ENCODE measurements around the gene MPPED1.

The MPPED1 gene

DNA sequence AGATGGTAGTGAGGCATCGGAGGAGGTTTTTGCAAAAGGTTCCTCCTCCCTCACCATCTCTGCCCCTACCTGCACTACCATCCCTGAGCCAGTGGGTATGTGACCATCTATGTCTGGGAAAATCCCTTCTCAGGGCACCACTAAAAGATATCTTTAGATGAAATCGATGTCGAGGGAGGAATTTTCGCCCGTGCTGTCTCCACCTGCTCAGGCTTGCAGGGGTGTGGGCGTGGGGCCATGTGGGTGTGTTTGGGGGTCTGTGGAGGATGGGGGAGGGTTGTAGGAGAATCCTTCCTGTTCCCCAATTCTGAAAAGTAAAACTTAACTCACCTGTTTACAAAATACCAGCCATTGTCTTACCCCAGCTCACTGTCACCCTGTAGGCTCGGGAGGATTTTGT lies 12.4 kb downstream of the MPPED1 start:
- no peak for DNase-seq
- no peak for ATAC-seq (replicated peaks)
- H3K36me3 Mint-ChIP-seq (ENCODE audit: insufficient read depth) = no peaks in the 10 kb centered on the region
- H3K27me3 Mint-ChIP-seq = peaks cover 36 to 87% of the 10 kb centered on the region in 2 donors
- no peak overlapping the region for H3K4me3 Mint-ChIP-seq
- no peaks in the 10 kb centered on the region for H3K9me3 Mint-ChIP-seq
- H3K4me1 Mint-ChIP-seq (ENCODE audit: low read depth in 2 of 2) = no peaks in the 10 kb centered on the region
- no peak overlapping the region for H3K27ac Mint-ChIP-seq

DNA sequence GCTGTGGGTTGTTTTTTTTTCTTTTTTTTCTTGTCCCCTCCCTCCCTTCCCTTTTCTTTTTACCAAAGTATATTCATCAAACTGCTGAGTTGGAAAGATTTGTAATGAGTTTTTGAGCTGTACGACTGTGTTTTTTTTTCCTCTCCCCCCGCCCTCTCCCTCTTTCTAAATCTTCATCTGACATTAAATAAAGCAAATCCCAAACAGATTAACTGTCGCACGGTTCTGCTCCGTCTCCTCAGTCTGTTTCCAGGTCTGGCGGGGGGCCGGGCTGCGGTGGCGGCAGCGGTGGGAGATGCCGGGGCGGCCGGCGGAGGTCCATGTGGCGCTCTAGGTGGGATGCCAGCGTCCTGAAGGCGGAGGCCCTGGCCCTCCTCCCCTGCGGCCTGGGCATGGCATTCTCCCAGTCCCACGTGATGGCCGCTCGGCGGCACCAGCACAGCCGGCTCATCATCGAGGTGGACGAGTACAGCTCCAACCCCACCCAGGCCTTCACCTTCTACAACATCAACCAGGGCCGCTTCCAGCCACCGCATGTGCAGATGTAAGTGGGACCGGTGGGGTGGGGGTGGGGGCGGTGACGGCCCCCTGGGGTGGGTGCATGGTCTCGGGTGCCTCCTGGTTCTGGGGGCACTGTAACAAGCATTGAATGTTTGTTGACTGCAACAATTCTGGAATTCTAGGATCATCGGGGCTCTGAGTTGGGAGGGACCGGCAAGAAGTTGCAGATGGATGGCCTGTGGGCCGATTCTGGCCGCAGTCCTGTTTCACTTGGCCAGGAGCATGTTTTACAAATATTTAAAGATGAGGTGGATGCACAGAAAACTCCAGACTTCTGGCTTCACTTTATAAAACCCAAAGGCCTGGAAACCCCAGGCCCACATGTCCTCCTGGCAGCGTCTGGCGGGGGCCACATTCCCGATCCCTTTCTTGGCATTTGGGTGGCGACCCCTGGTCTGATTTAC lies 13.1 kb downstream of the MPPED1 start:
- Mint-ChIP-seq H3K27me3 (peaks cover 36 to 87% of the 10 kb centered on the region in 2 donors), H3K27ac (no peak overlapping the region), H3K4me1 (ENCODE audit: low read depth in 2 of 2) (no peaks in the 10 kb centered on the region), H3K4me3 (no peak overlapping the region), H3K9me3 (no peaks in the 10 kb centered on the region), H3K36me3 (ENCODE audit: insufficient read depth) (no peaks in the 10 kb centered on the region)
- DNase-seq = no peak
- no peak for ATAC-seq (replicated peaks)

DNA sequence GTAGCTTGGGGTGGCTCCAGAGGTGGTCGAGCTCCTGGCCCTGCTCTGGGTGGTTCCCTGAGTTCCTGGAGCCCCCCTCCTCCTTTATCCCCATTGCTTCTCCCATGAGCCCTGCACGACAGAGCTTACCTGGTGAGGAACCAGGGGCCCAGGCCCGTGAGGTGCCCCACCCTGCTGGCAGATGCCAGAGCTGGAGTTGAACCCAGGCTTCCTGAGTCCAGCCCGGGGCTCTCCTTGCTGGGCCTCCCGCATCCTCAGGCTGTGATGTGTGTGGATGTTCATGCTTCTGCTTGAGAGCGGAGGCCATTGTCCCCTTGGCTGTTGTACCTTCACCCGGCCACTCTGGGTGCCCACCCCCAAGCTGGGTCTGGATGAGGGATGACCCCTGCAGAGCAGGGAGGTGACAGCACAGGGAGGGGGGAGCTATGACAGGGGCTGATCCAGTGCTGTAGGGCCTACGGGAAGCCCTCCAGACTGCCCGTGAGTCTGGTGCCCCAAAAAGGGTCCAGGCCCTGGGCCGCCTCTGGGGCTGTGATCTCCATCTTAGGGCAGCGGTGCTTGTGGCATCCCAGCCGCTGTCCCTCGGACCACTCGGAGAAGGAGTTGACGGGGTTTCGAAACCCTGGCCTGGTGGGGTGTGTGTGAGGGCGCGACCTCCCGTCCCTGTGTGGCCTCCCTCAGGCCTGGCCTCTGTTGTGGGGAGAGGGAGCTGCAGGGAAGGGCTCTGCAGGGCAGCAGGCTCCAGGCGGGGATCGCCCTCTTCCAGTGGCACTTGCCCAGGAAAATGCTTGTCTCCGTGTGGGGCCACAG lies 14.4 kb downstream of the MPPED1 start:
- H3K9me3 Mint-ChIP-seq = no peaks in the 10 kb centered on the region
- H3K36me3 Mint-ChIP-seq (ENCODE audit: insufficient read depth) = no peaks in the 10 kb centered on the region
- no peaks in the 10 kb centered on the region for H3K4me1 Mint-ChIP-seq (ENCODE audit: low read depth in 2 of 2)
- ATAC-seq (replicated peaks) (no peak), DNase-seq (no peak)
- no peak overlapping the region for H3K27ac Mint-ChIP-seq
- H3K27me3 Mint-ChIP-seq = peaks cover 45 to 87% of the 10 kb centered on the region in 2 donors
- H3K4me3 Mint-ChIP-seq = no peak overlapping the region

DNA sequence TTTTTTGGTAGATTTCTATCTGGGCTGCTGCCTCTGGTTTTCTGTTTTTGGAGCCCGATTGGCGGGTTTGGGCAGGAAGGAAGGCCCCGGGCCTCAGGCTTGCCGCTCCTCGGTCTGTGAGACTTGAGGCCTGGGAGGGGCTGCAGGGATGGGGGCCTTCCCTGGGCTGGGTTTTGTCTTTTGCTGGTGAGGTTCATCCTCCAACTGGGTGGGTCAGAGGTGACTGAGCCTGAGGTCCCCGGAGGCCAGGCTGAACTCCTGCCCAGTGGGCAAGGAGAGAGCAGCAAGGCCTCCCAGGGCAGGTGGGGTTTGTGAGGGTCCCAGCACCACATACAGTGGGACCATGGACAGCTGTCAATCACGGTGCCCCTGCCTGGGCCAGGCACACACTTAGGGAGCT lies 15.0 kb downstream of the MPPED1 start:
- H3K9me3 Mint-ChIP-seq = no peaks in the 10 kb centered on the region
- ATAC-seq (replicated peaks) (no peak), DNase-seq (no peak)
- peaks cover 49 to 87% of the 10 kb centered on the region in 2 donors for H3K27me3 Mint-ChIP-seq
- H3K27ac Mint-ChIP-seq = no peak overlapping the region
- H3K36me3 Mint-ChIP-seq (ENCODE audit: insufficient read depth) = no peaks in the 10 kb centered on the region
- H3K4me3 Mint-ChIP-seq = no peak overlapping the region
- no peaks in the 10 kb centered on the region for H3K4me1 Mint-ChIP-seq (ENCODE audit: low read depth in 2 of 2)

DNA sequence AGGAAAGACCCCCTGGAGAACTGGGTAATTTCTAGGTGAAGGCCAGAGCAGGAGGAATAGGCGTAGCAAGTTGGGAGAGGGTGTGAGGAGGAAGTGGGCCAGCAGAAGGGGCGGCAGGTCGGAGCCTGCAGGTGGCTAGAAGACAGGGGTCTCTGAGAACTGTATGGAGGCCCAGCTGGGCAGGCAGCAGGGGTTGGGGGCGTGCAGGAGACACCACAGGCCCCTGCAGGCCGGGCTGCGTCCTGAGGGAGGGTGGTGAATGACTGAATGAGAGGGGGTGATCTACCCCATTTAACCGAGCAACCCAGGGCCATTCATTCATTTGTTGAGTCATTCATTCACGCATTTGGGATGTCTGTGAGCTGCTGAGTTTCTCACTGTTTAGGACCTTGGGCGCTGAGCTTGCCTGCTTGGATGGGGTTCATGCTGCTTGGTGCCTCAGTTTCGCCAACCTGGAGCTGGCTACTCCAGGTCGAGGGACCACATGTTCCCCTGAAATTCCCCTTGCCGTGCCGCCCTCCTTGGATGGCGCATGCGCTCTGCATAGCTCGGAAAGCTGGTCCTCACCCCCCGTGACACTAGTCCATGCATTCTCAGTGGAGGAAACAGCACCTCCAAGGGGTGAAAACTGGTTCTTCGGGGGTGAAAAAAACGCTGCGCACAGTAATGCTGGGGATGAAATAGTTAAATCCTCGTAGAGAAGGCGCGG lies 15.6 kb downstream of the MPPED1 start:
- no peak for ATAC-seq (replicated peaks)
- Mint-ChIP-seq H3K4me1 (ENCODE audit: low read depth in 2 of 2) (no peaks in the 10 kb centered on the region), H3K27ac (no peak overlapping the region), H3K9me3 (no peaks in the 10 kb centered on the region), H3K27me3 (peaks cover 49 to 87% of the 10 kb centered on the region in 2 donors), H3K36me3 (ENCODE audit: insufficient read depth) (no peaks in the 10 kb centered on the region), H3K4me3 (no peak overlapping the region)
- no peak for DNase-seq

DNA sequence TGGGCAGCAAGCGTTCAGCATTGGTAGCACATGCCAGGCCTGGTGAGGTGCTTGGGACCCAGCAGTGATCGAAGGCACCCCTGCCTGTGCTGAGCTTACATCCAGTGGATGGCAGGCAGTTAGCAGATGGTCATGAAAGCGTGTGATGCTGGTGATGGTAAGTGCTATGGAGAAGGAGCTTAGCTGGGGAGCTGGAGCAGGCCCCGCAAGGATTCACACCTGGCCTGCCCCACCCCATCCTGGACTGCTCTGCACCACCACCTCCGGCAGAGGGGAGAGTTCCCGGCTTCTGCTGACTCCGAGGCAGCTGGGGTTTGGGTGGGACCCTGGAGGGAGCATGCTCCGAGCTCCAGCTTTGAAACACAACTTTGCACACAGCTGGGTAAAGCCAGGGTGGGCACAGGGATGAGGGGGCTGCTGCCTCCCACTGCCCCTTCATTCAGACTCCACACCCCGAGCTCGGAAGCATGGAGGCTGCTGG lies 16.2 kb downstream of the MPPED1 start:
- Mint-ChIP-seq H3K9me3 (no peaks in the 10 kb centered on the region), H3K27ac (no peak overlapping the region), H3K4me1 (ENCODE audit: low read depth in 2 of 2) (no peaks in the 10 kb centered on the region), H3K4me3 (no peak overlapping the region), H3K27me3 (peaks cover 49 to 87% of the 10 kb centered on the region in 2 donors), H3K36me3 (ENCODE audit: insufficient read depth) (no peaks in the 10 kb centered on the region)
- ATAC-seq (replicated peaks) (no peak), DNase-seq (no peak)

DNA sequence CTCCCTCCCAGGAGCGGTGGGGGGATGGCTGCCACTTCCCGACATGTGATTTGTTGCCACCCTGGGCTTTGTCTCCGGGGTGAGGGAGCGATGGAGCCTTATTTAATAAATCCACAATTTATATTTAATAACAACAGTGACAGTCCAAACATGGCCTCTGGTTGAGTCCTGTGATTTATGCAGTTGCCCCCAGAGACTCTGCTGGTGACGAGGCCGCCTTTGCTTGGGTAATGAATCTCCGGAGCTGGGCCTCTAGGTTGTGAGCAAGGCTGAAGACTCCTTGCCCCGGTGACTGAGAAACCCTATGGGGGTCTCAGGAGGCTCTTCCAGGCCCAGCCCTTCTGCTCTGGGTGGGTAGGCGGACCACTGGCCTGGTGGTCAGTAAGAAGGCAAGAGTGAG lies 16.7 kb downstream of the MPPED1 start:
- H3K27ac Mint-ChIP-seq = no peak overlapping the region
- peaks cover 44 to 87% of the 10 kb centered on the region in 2 donors for H3K27me3 Mint-ChIP-seq
- no peak for DNase-seq
- no peak overlapping the region for H3K4me3 Mint-ChIP-seq
- no peak for ATAC-seq (replicated peaks)
- no peaks in the 10 kb centered on the region for H3K4me1 Mint-ChIP-seq (ENCODE audit: low read depth in 2 of 2)
- H3K36me3 Mint-ChIP-seq (ENCODE audit: insufficient read depth) = no peaks in the 10 kb centered on the region
- no peaks in the 10 kb centered on the region for H3K9me3 Mint-ChIP-seq

DNA sequence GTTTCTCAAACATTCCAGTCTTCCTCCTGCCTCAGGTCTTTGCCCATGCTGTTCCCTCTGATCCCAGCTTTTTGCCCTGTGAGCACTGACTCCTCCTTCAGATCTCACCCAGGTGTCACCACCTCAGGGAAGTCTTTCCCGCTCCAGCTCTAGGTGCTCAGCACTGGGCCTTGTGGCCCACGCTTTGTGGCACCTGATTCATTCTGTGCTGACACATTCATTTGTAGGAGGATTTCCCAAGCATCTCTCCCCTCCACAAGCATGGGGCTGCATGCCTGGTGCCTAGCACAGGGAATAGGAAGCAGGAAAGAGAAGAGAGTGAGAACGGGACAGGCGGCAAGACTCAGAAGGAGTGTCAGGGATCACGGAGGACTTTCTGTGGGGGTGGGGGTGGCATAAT lies 17.6 kb downstream of the MPPED1 start:
- Mint-ChIP-seq H3K9me3 (no peaks in the 10 kb centered on the region), H3K36me3 (ENCODE audit: insufficient read depth) (no peaks in the 10 kb centered on the region), H3K4me3 (no peak overlapping the region), H3K27ac (no peak overlapping the region), H3K27me3 (peaks cover 40 to 87% of the 10 kb centered on the region in 2 donors), H3K4me1 (ENCODE audit: low read depth in 2 of 2) (no peaks in the 10 kb centered on the region)
- DNase-seq (no peak), ATAC-seq (replicated peaks) (no peak)

DNA sequence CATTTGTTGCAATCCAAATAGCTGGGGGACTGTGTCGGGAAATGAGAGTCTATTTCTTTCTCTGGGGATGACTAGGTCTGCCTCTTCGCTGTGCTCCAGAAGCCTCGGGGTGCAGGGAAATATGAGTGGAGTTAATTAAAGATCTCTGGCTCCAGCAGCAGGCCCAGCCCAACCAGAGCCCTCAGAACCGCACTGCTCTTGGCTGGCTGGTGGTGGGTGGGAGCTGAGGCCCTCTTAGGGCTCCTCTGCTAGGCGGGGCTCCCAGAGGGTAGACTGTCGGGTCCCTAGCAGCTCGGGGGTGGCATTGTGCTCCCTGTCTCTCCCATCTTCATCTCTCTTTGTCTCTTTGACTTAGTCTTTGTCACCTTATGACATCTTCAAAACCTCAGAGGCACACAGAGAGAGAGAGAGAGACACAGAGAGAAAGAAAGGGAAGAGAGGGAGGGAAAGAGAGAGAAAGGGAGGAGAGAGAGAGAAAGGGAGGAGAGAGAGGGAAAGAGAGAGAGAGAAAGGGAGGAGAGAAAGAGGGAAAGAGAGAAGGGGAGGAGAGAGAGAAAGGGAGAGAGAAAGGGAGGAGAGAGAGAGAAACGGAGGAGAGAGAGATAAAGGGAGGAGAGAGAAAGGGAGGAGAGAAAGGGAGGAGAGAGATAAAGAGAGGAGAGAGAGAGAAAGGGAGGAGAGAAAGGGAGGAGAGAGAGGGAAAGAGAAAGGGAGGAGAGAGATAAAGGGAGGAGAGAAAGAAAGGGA lies 20.2 kb downstream of the MPPED1 start:
- ATAC-seq (replicated peaks) (no peak), DNase-seq (no peak)
- H3K36me3 Mint-ChIP-seq (ENCODE audit: insufficient read depth) = no peaks in the 10 kb centered on the region
- peaks cover 45 to 94% of the 10 kb centered on the region in 2 donors for H3K27me3 Mint-ChIP-seq
- H3K27ac Mint-ChIP-seq = peak overlapping the region in 1 of 2 donors; percentile 53
- no peaks in the 10 kb centered on the region for H3K4me1 Mint-ChIP-seq (ENCODE audit: low read depth in 2 of 2)
- H3K4me3 Mint-ChIP-seq = no peak overlapping the region
- no peaks in the 10 kb centered on the region for H3K9me3 Mint-ChIP-seq

DNA sequence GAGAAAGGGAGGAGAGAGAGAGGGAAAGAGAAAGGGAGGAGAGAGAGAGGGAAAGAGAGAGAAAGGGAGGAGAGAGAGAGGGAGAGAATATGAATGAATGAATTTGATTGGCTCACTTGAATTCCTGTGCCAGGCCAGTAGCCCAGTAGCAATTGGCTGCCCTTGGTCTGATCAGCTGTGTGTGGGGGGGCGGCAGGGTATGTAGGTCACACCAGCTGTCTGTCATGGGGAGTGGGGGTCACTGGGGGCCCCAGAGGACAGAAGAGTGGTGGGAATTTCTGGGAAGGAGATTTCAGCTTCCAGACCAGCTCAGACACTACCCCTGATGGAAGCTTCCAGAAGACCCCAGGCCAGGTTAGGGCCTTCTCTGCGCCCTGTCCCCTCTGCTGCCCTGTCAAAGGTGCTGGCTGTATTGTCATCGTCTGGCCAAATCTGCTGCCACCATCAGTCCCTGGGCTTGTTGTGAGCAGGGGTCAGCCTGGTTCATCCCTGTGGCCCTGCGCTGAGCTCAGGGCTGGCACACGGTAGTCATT lies 21.1 kb downstream of the MPPED1 start:
- H3K36me3 Mint-ChIP-seq (ENCODE audit: insufficient read depth) = no peaks in the 10 kb centered on the region
- H3K27me3 Mint-ChIP-seq = peaks cover 51 to 94% of the 10 kb centered on the region in 2 donors
- no peak overlapping the region for H3K4me3 Mint-ChIP-seq
- peak overlapping the region in 1 of 2 donors; percentile 53 for H3K27ac Mint-ChIP-seq
- H3K9me3 Mint-ChIP-seq = no peaks in the 10 kb centered on the region
- ATAC-seq (replicated peaks) = no peak
- DNase-seq = no peak
- no peaks in the 10 kb centered on the region for H3K4me1 Mint-ChIP-seq (ENCODE audit: low read depth in 2 of 2)

DNA sequence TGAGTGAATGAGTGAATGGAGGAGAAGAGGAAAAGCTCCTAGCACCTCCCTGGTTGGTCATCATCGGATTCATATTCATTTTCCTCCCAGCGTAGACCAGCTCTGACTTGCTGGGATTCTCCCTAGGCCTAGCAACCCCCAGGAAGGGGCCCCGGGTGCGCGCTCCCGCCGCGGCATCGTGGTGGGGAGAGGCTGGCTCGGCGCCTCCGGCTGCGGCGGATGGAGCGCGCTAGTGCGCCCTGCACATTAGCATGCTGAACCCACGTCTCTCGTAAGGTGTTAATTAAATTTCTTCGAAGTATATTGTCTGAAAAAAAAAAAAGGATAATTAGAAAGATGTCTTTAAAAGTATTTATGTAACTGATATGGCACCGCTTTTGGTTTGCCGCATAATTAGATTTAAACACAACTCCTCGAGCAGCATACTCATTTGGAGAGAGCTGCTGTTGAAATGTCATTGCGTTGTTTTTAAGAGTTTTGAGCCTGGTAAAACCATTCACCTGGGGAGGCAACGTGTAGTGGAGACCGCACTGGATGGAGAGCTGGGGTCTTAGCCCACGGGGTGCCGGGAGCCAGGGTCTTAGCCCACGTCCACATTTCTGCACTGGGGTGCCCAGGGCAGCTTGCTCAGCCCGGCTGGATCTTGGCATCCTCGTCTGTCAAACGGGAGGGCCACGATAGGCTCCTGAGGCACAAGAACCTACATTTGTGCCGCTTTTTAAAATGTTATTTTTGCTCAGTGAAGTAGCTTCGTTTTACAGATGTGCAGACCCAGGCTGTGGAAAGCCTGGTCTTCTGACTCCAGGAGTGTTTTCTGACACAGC lies 21.8 kb downstream of the MPPED1 start:
- Mint-ChIP-seq H3K4me1 (ENCODE audit: low read depth in 2 of 2) (no peaks in the 10 kb centered on the region), H3K27me3 (peaks cover 53 to 95% of the 10 kb centered on the region in 2 donors), H3K9me3 (no peaks in the 10 kb centered on the region), H3K36me3 (ENCODE audit: insufficient read depth) (no peaks in the 10 kb centered on the region), H3K27ac (no peak overlapping the region), H3K4me3 (no peak overlapping the region)
- ATAC-seq (replicated peaks) (no peak), DNase-seq (no peak)

Measured in effector memory CD8-positive, alpha-beta T cell (primary cell).